ENCODE measurements around the gene RRP1B. TPM values are rescaled to one million over a fixed set of nuclear protein-coding genes. Genes with fewer than 3 reads are reported as not detected.

The RRP1B gene
- polyA plus RNA-seq, 2 of the 4 experiments (the other 2 are of a cell fraction): 32.5 TPM

GRCh38 chr21:43708745-43709381, 49.5 kb downstream of the RRP1B start (continued):
- TF ChIP-seq PHF8 (IDR thresholded peaks at IDR 0.05; ENCODE audit: borderline replicate concordance, low read depth): no peak
- TF ChIP-seq CHD4 (IDR thresholded peaks at IDR 0.05; ENCODE audit: borderline replicate concordance): no peak
- TF ChIP-seq, protein P1, sequence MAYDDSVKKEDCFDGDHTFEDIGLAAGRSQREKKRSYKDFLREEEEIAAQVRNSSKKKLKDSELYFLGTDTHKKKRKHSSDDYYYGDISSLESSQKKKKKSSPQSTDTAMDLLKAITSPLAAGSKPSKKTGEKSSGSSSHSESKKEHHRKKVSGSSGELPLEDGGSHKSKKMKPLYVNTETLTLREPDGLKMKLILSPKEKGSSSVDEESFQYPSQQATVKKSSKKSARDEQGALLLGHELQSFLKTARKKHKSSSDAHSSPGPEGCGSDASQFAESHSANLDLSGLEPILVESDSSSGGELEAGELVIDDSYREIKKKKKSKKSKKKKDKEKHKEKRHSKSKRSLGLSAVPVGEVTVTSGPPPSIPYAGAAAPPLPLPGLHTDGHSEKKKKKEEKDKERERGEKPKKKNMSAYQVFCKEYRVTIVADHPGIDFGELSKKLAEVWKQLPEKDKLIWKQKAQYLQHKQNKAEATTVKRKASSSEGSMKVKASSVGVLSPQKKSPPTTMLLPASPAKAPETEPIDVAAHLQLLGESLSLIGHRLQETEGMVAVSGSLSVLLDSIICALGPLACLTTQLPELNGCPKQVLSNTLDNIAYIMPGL (CRISPR knock-in tag; IDR thresholded peaks at IDR 0.05; ENCODE audit: borderline replicate concordance): no peak
- no peak for TF ChIP-seq CBX8 (IDR thresholded peaks at IDR 0.05)
- TF ChIP-seq NFE2L2 (conservative IDR thresholded peaks at IDR 0.05; ENCODE audit: low read length): no peak
- TF ChIP-seq RNF2 (IDR thresholded peaks at IDR 0.05; ENCODE audit: borderline replicate concordance, low read depth): no peak

- ChIA-PET POLR2A (interaction anchor here (0.6 to 2.3 kb wide), 4 partner anchors 14 to 115 kb away, joined by 4 to 18 read pairs (median 6); no protein-coding TSS in a partner anchor), CTCF (interaction anchor here (1.5 to 2.1 kb wide), 2 partner anchors 16 to 22 kb away, joined by 3 to 7 read pairs; no protein-coding TSS in a partner anchor)
- DNase-seq (ENCODE audit: low read depth in 1 of 2, low spot score in 1 of 2): peak; percentile 77 to 98
- Histone ChIP-seq H3K4me2 (peak overlapping the region; percentile 96), H3K9me3 (no peaks in the 10 kb centered on the region), H3K4me1 (peaks cover 45% of the 10 kb centered on the region), H3K4me3 (peak overlapping the region; percentile 38), H3K27ac (peak overlapping the region; percentile 100)
- FAIRE-seq: peak; percentile 81
- WGBS (ENCODE audit: missing lambda C conversion rate): under 1% methylated on average over 13 of the region's 13 CpGs
- peak; percentile 92 to 96 for ATAC-seq
- no peak for TF ChIP-seq NR3C1 (IDR thresholded peaks at IDR 0.05)
- TF ChIP-seq POLR2AphosphoS2 (conservative IDR thresholded peaks at IDR 0.05; ENCODE audit: low read length): no peak
- TF ChIP-seq RCOR1 (IDR thresholded peaks at IDR 0.05; ENCODE audit: low read depth, low read length): no peak
- TF ChIP-seq CTCF (IDR thresholded peaks at IDR 0.05): no peak
- TF ChIP-seq USF2 (IDR thresholded peaks at IDR 0.05): no peak
- TF ChIP-seq BHLHE40 (IDR thresholded peaks at IDR 0.05; ENCODE audit: low read depth, low read length): no peak
- TF ChIP-seq CEBPB (IDR thresholded peaks at IDR 0.05): peak in 1 of 2 experiments; percentile 73; a peak in 2 of 4 replicates
- no peak for TF ChIP-seq CBX8 (IDR thresholded peaks at IDR 0.05)
- TF ChIP-seq SREBF2 (IDR thresholded peaks at IDR 0.05): no peak
- TF ChIP-seq HOXA7 (CRISPR knock-in tag; IDR thresholded peaks at IDR 0.05): no peak
- no peak for TF ChIP-seq HOXB5 (CRISPR knock-in tag; IDR thresholded peaks at IDR 0.05)
- TF ChIP-seq RNF2 (IDR thresholded peaks at IDR 0.05; ENCODE audit: borderline replicate concordance, low read depth): no peak
- peak; percentile 80 for TF ChIP-seq GATA3 (IDR thresholded peaks at IDR 0.05; ENCODE audit: borderline replicate concordance)
- no peak for TF ChIP-seq FOXS1 (CRISPR knock-in tag; IDR thresholded peaks at IDR 0.05)
- TF ChIP-seq ZFP36 (IDR thresholded peaks at IDR 0.05; ENCODE audit: borderline replicate concordance, partially characterized antibody): no peak
- no peak for TF ChIP-seq ZC3H11A (IDR thresholded peaks at IDR 0.05)
- TF ChIP-seq EHF (CRISPR knock-in tag; IDR thresholded peaks at IDR 0.05): peak; percentile 60; the same call in 1 of the 2 replicates
- TF ChIP-seq FOSB (CRISPR knock-in tag; IDR thresholded peaks at IDR 0.05): no peak
- TF ChIP-seq JUN (IDR thresholded peaks at IDR 0.05): peak; percentile 60 to 63
- no peak for TF ChIP-seq FOSL2 (IDR thresholded peaks at IDR 0.05)
- peak; percentile 74 for TF ChIP-seq FOSL2 (CRISPR knock-in tag; IDR thresholded peaks at IDR 0.05)
- no peak for TF ChIP-seq RARB (CRISPR knock-in tag; IDR thresholded peaks at IDR 0.05)
- no peak for TF ChIP-seq RFX5 (IDR thresholded peaks at IDR 0.05)
- TF ChIP-seq TP53 (CRISPR knock-in tag; IDR thresholded peaks at IDR 0.05): no peak
- TF ChIP-seq HOXB13 (CRISPR knock-in tag; IDR thresholded peaks at IDR 0.05; ENCODE audit: low read depth): 0 out of 2 replicates have a peak, but pooled peaks have one; percentile 38
- no peak for TF ChIP-seq KDM5A (IDR thresholded peaks at IDR 0.05)
- TF ChIP-seq PHF8 (IDR thresholded peaks at IDR 0.05; ENCODE audit: borderline replicate concordance, low read depth): no peak
- peak; percentile 82 to 94; a peak in 4 of 5 replicates for TF ChIP-seq EP300 (IDR thresholded peaks at IDR 0.05)
- TF ChIP-seq HEYL (CRISPR knock-in tag; IDR thresholded peaks at IDR 0.05): no peak
- TF ChIP-seq HDAC2 (IDR thresholded peaks at IDR 0.05): no peak
- no peak for TF ChIP-seq MYC (IDR thresholded peaks at IDR 0.05; ENCODE audit: borderline replicate concordance, low read length)
- TF ChIP-seq SMC3 (IDR thresholded peaks at IDR 0.05): no peak; the same call in 2 of the 3 replicates
- no peak for TF ChIP-seq NPAS2 (CRISPR knock-in tag; IDR thresholded peaks at IDR 0.05; ENCODE audit: borderline replicate concordance)
- TF ChIP-seq POLR2A (IDR thresholded peaks at IDR 0.05; ENCODE audit: low read length): no peak
- TF ChIP-seq EHMT2 (IDR thresholded peaks at IDR 0.05; ENCODE audit: low read depth): no peak
Measured at GRCh38 chr21:43712268-43712942, 53.0 kb downstream of the RRP1B start.
